Astrocyte (in vitro differentiated cells and primary cell): ENCODE data around the gene ADAP1.

ENCODE experiments used
- CTCF ChIP-seq: IDR thresholded peaks from 2 replicates; pipeline ENCODE4 v1.5.1; 2011; ENCODE audit warnings: low read depth, mild to moderate bottlenecking, inconsistent platforms, low read length, moderate library complexity; ENCODE audit not compliant: insufficient read depth
- EZH2 ChIP-seq: IDR thresholded peaks from 2 replicates; pipeline ENCODE4 v1.6.1; 2012; ENCODE audit warnings: mild to moderate bottlenecking, low read length, inconsistent platforms; ENCODE audit not compliant: insufficient read depth

GRCh38 chr7:963236-964078 lies 9.0 kb upstream of the ADAP1 start:
- TF ChIP-seq EZH2: no peak
- TF ChIP-seq CTCF: no peak
